SK-N-SH (cell line): ENCODE data around the gene RHOBTB1.

ENCODE experiments used
- CHD2 ChIP-seq: fragments of 150-350 bp; IDR thresholded peaks from 2 replicates; pipeline ENCODE4 v1.6.1; 2018; ENCODE audit warnings: low read length; ENCODE audit not compliant: partially characterized antibody
- MXI1 ChIP-seq: IDR thresholded peaks from 2 replicates; pipeline ENCODE4 v1.6.1; 2012; ENCODE audit warnings: mild to moderate bottlenecking, low read depth, low read length, improper control_type of control experiment
- SIN3A ChIP-seq: IDR thresholded peaks from 2 replicates; pipeline ENCODE4 v1.6.1; 2012; ENCODE audit warnings: low read depth, mild to moderate bottlenecking, low read length, moderate library complexity, borderline replicate concordance
- TF ChIP-seq, protein P1 (sequence below): fragments of 200-600 bp; sonication (generic); IDR thresholded peaks from 2 replicates; pipeline ENCODE4 v1.6.1; 2017; ENCODE audit warnings: antibody characterized with exemption, mild to moderate bottlenecking, moderate library complexity

DNA sequence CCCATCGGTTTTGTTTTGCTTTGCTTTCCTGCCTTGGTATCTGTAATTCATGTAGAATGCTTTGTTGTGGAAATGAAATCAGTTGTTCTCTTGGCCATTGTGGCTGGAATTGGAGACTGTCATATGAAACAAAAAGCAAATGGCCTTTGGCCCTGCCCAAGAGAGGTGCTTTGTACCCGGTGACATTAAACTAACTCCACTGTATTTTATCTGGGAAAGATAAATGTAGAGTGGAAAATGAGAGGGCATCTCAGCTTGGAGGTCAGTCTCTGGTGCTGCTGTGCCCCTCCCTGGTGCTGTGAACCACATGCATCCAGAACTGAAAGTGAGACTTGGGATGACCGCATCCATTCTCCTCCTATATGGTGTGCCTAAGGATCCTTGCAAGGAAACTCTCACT is 90.3 kb downstream of the RHOBTB1 start:
- TF ChIP-seq SIN3A, result no peak
- TF ChIP-seq, protein P1, sequence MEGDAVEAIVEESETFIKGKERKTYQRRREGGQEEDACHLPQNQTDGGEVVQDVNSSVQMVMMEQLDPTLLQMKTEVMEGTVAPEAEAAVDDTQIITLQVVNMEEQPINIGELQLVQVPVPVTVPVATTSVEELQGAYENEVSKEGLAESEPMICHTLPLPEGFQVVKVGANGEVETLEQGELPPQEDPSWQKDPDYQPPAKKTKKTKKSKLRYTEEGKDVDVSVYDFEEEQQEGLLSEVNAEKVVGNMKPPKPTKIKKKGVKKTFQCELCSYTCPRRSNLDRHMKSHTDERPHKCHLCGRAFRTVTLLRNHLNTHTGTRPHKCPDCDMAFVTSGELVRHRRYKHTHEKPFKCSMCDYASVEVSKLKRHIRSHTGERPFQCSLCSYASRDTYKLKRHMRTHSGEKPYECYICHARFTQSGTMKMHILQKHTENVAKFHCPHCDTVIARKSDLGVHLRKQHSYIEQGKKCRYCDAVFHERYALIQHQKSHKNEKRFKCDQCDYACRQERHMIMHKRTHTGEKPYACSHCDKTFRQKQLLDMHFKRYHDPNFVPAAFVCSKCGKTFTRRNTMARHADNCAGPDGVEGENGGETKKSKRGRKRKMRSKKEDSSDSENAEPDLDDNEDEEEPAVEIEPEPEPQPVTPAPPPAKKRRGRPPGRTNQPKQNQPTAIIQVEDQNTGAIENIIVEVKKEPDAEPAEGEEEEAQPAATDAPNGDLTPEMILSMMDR, result no peak
- TF ChIP-seq MXI1, result no peak
- TF ChIP-seq CHD2, result no peak
